ENCODE results near the gene ACOXL.

GRCh38 chr2:110943070-110943634, 210.8 kb downstream of the ACOXL start:
- TF ChIP-seq CTCF (IDR thresholded peaks at IDR 0.05; ENCODE audit: low read depth, low read length, poor library complexity, severe bottlenecking) (no peak), EZH2phosphoT487 (IDR thresholded peaks at IDR 0.05; ENCODE audit: borderline replicate concordance, low read length) (no peak)
